ENCODE data around the gene GATD1. TPM values are rescaled to one million over a fixed set of nuclear protein-coding genes. Genes with fewer than 3 reads are reported as not detected.
A peak's percentile ranks its signal among the peaks of the same experiment; 100 is the strongest.

GATD1 gene
- total RNA-seq, 1 experiment from 2014 or later: 67.7 TPM

GRCh38 chr11:812390-812789, 35.1 kb upstream of the GATD1 start:
- ChIA-PET CTCF (interaction anchor here (1.2 kb wide), 1 partner anchor 35 kb away, joined by 3 read pairs; no protein-coding TSS in a partner anchor), POLR2A (interaction anchor here (0.7 to 2.0 kb wide), 6 partner anchors 8 to 32 kb away, joined by 3 to 16 read pairs (median 4); partner anchors contain the start of gene CD151)
- TF ChIP-seq CTCF (IDR thresholded peaks at IDR 0.05; ENCODE audit: unreplicated experiment): no peak
- H3K27me3 Mint-ChIP-seq (ENCODE audit: insufficient read depth, unreplicated experiment): no peaks in the 10 kb centered on the region
- BruUV-seq (replicated peaks): no TSS peak
- H3K36me3 Mint-ChIP-seq (ENCODE audit: insufficient read depth, unreplicated experiment): peaks cover 40% of the 10 kb centered on the region
- H3K9me3 Mint-ChIP-seq (ENCODE audit: unreplicated experiment): no peaks in the 10 kb centered on the region
- H3K27ac Mint-ChIP-seq (ENCODE audit: low read depth, unreplicated experiment): no peak overlapping the region
- no peak for DNase-seq (ENCODE audit: unreplicated experiment)
- H3K4me1 Mint-ChIP-seq (ENCODE audit: insufficient read depth, unreplicated experiment): peaks cover 12% of the 10 kb centered on the region
- intact Hi-C loops (cut with micrococcal nuclease): no loop called here
- H3K4me3 Mint-ChIP-seq (ENCODE audit: unreplicated experiment): no peak overlapping the region

GRCh38 chr11:811446-812245, 34.4 kb upstream of the GATD1 start:
- DNase-seq (ENCODE audit: unreplicated experiment): peak; percentile 51
- Mint-ChIP-seq H3K27me3 (ENCODE audit: insufficient read depth, unreplicated experiment) (no peaks in the 10 kb centered on the region), H3K4me3 (ENCODE audit: unreplicated experiment) (peak overlapping the region; percentile 95), H3K36me3 (ENCODE audit: insufficient read depth, unreplicated experiment) (peaks cover 40% of the 10 kb centered on the region), H3K27ac (ENCODE audit: low read depth, unreplicated experiment) (no peak overlapping the region), H3K4me1 (ENCODE audit: insufficient read depth, unreplicated experiment) (peaks cover 12% of the 10 kb centered on the region), H3K9me3 (ENCODE audit: unreplicated experiment) (no peaks in the 10 kb centered on the region)
- ChIA-PET CTCF (interaction anchor here (0.6 kb wide), 2 partner anchors 36 to 164 kb away, joined by 3 to 4 read pairs; no protein-coding TSS in a partner anchor), POLR2A (interaction anchor here (0.7 to 2.0 kb wide), 12 partner anchors 9 to 116 kb away, joined by 3 to 31 read pairs (median 4); partner anchors contain the start of genes CD151, DEAF1, PNPLA2 and TSPAN4)
- intact Hi-C loops (cut with micrococcal nuclease): no loop called here
- no peak for TF ChIP-seq CTCF (IDR thresholded peaks at IDR 0.05; ENCODE audit: unreplicated experiment)
- no TSS peak for BruUV-seq (replicated peaks)

- no peak for TF ChIP-seq CTCF (IDR thresholded peaks at IDR 0.05; ENCODE audit: unreplicated experiment)
- no peaks in the 10 kb centered on the region for H3K9me3 Mint-ChIP-seq (ENCODE audit: unreplicated experiment)
- H3K36me3 Mint-ChIP-seq (ENCODE audit: insufficient read depth, unreplicated experiment): peaks cover 48% of the 10 kb centered on the region
- ChIA-PET CTCF (no interaction called here), POLR2A (interaction anchor here (0.6 to 8.3 kb wide), 20 partner anchors 9 to 304 kb away, joined by 3 to 149 read pairs (median 6); partner anchors contain the start of genes CD151, GATD1, IRF7 and PHRF1)
- intact Hi-C loops (cut with micrococcal nuclease): no loop called here
- DNase-seq (ENCODE audit: unreplicated experiment): no peak
- H3K4me3 Mint-ChIP-seq (ENCODE audit: unreplicated experiment): peak overlapping the region; percentile 95
- TSS peak; percentile 74 for BruUV-seq (replicated peaks)
- no peaks in the 10 kb centered on the region for H3K27me3 Mint-ChIP-seq (ENCODE audit: insufficient read depth, unreplicated experiment)
- H3K4me1 Mint-ChIP-seq (ENCODE audit: insufficient read depth, unreplicated experiment): peaks cover 12% of the 10 kb centered on the region
- H3K27ac Mint-ChIP-seq (ENCODE audit: low read depth, unreplicated experiment): peak overlapping the region; percentile 97
These were observed 32.8 kb upstream of the GATD1 start for GRCh38 chr11:810040-810567.
